Fibroblast of lung (primary cell): ENCODE measurements around the gene SGO1. TPM values are rescaled to one million over a fixed set of nuclear protein-coding genes. Genes with fewer than 3 reads are reported as not detected.
A peak's percentile ranks its signal among the peaks of the same experiment; 100 is the strongest.

Source experiments
- DNase-seq, 2 donors: peaks; one replicate each; pipeline versions ENCODE4 v3.0.0 to v3.0.0-alpha.2; 2010; ENCODE audit warnings: low read depth in 2 of 2
- H2AFZ ChIP-seq: 2 replicates; pipeline ENCODE4 v1.5.1; 2012; ENCODE audit warnings: low read length, control low read depth, inconsistent platforms
- H3K27ac ChIP-seq: 2 replicates; pipeline ENCODE4 v1.5.1; 2011; ENCODE audit warnings: low read length, control low read depth; ENCODE audit not compliant: insufficient read depth
- H3K27me3 ChIP-seq: 2 replicates; pipeline ENCODE4 v1.5.1; 2011; ENCODE audit warnings: mild to moderate bottlenecking, low read length; ENCODE audit not compliant: control insufficient read depth, insufficient read depth
- H3K36me3 ChIP-seq: 2 replicates; pipeline ENCODE4 v1.5.1; 2011; ENCODE audit warnings: low read length; ENCODE audit not compliant: control insufficient read depth, insufficient read depth
- H3K4me1 ChIP-seq: 2 replicates; pipeline ENCODE4 v1.5.1; 2011; ENCODE audit warnings: low read length; ENCODE audit not compliant: control insufficient read depth, insufficient read depth; ENCODE audit errors: extremely low read depth
- H3K4me2 ChIP-seq: 2 replicates; pipeline ENCODE4 v1.5.1; 2011; ENCODE audit warnings: low read length, control low read depth; ENCODE audit not compliant: insufficient read depth; ENCODE audit errors: extremely low read depth
- H3K4me3 ChIP-seq, 4 experiments: fragments of 200-600 bp in 1 of 4; sonication (generic) in 1 of 4; replicated peaks in 1 of 4; 2 replicates each; pipeline ENCODE4 v1.5.1; 2011 to 2016; ENCODE audit warnings: low read length in 4 of 4, low read depth in 3 of 4, mild to moderate bottlenecking in 3 of 4, control low read depth in 2 of 4, inconsistent platforms in 1 of 4, mixed read lengths in 1 of 4; ENCODE audit not compliant: insufficient read depth in 1 of 4; ENCODE audit errors: control extremely low read depth in 1 of 4
- H3K79me2 ChIP-seq: 2 replicates; pipeline ENCODE4 v1.5.1; 2012; ENCODE audit warnings: mild to moderate bottlenecking, low read length, inconsistent platforms; ENCODE audit not compliant: control insufficient read depth, insufficient read depth
- H3K9ac ChIP-seq: 2 replicates; pipeline ENCODE4 v1.5.1; 2011; ENCODE audit warnings: mild to moderate bottlenecking, low read length, control low read depth; ENCODE audit not compliant: insufficient read depth
- H3K9me3 ChIP-seq: 2 replicates; pipeline ENCODE4 v1.5.1; 2012; ENCODE audit warnings: low read depth, low read length; ENCODE audit not compliant: control insufficient read depth, insufficient read depth
- H4K20me1 ChIP-seq: 2 replicates; pipeline ENCODE4 v1.5.1; 2011; ENCODE audit warnings: low read length; ENCODE audit not compliant: control insufficient read depth, insufficient read depth; ENCODE audit errors: extremely low read depth
- CTCF ChIP-seq, 2 donors: IDR thresholded peaks in 1 of 2; conservative IDR thresholded peaks in 1 of 2; 1 replicate in 1 of 2; 2 replicates in 1 of 2; pipeline ENCODE4 v1.5.1; 2011 to 2012; ENCODE audit warnings: low read length in 2 of 2, control low read depth in 1 of 2, inconsistent platforms in 1 of 2, low read depth in 1 of 2, mild to moderate bottlenecking in 1 of 2
- EZH2 ChIP-seq: IDR thresholded peaks from 2 replicates; pipeline ENCODE4 v1.5.1; 2012; ENCODE audit warnings: low read length, control low read depth, mild to moderate bottlenecking; ENCODE audit errors: missing control alignments
- polyA plus RNA-seq, 2 donors: library from polyadenylated mRNA; depleted of rRNA in 1 of 2; stranded (reverse) in 1 of 2; unstranded in 1 of 2; fragments of >200 nt; gene quantifications; 2 replicates each; pipeline ENCODE4 v1.2.1, GENCODE V29; 2011 to 2012; ENCODE audit warnings: missing spikeins in 1 of 2
- total RNA-seq: library from RNA; depleted of rRNA; stranded (reverse); fragments of >200 nt; gene quantifications from 2 replicates; pipeline ENCODE4 v1.2.1, GENCODE V29; 2014

The SGO1 gene
- total and polyA plus RNA-seq, 2 donors (not counting 1 experiment from before 2014, with no cell fraction given) = 1.8 to 2.4 TPM

GRCh38 chr3:20140881-20141280 is 45.1 kb downstream of the SGO1 start:
- no peak for DNase-seq
- H3K4me1 ChIP-seq = no peaks in the 10 kb centered on the region
- no peaks in the 10 kb centered on the region for H3K79me2 ChIP-seq
- H3K9ac ChIP-seq = no peak overlapping the region
- H3K4me3 ChIP-seq = no peak overlapping the region
- no peaks in the 10 kb centered on the region for H3K36me3 ChIP-seq
- H3K4me2 ChIP-seq = no peak overlapping the region
- H3K9me3 ChIP-seq = no peaks in the 10 kb centered on the region
- no peak overlapping the region for H3K27ac ChIP-seq
- no peaks in the 10 kb centered on the region for H4K20me1 ChIP-seq
- no peaks in the 10 kb centered on the region for H3K27me3 ChIP-seq
- TF ChIP-seq EZH2 (no peak), CTCF (conservative IDR thresholded peaks at IDR 0.05 in 1 of 2, IDR thresholded peaks at IDR 0.05 in 1 of 2; ENCODE audit: low read depth in 1 of 2, low read length in 2 of 2) (no peak)
- H2AFZ ChIP-seq = no peak overlapping the region

GRCh38 chr3:20137647-20138046 is 48.4 kb downstream of the SGO1 start:
- no peak for DNase-seq
- no peaks in the 10 kb centered on the region for H4K20me1 ChIP-seq
- TF ChIP-seq CTCF (conservative IDR thresholded peaks at IDR 0.05 in 1 of 2, IDR thresholded peaks at IDR 0.05 in 1 of 2; ENCODE audit: low read depth in 1 of 2, low read length in 2 of 2) (no peak), EZH2 (no peak)
- no peak overlapping the region for H3K9ac ChIP-seq
- no peaks in the 10 kb centered on the region for H3K4me1 ChIP-seq
- H3K4me3 ChIP-seq = no peak overlapping the region
- no peaks in the 10 kb centered on the region for H3K79me2 ChIP-seq
- H3K36me3 ChIP-seq = no peaks in the 10 kb centered on the region
- H3K9me3 ChIP-seq = no peaks in the 10 kb centered on the region
- no peak overlapping the region for H2AFZ ChIP-seq
- no peak overlapping the region for H3K27ac ChIP-seq
- H3K4me2 ChIP-seq = no peak overlapping the region
- no peaks in the 10 kb centered on the region for H3K27me3 ChIP-seq

GRCh38 chr3:20136231-20136630 is 49.8 kb downstream of the SGO1 start:
- Histone ChIP-seq H3K36me3 (no peaks in the 10 kb centered on the region), H3K4me3 (no peak overlapping the region)

More at GRCh38 chr3:20136231-20136630, 49.8 kb downstream of the SGO1 start:
- no peak overlapping the region for H2AFZ ChIP-seq
- peak in 1 of 2 donors; percentile 49 for DNase-seq
- no peaks in the 10 kb centered on the region for H3K9me3 ChIP-seq
- H3K4me2 ChIP-seq = no peak overlapping the region
- no peaks in the 10 kb centered on the region for H3K4me1 ChIP-seq
- TF ChIP-seq EZH2 = no peak
- TF ChIP-seq CTCF (conservative IDR thresholded peaks at IDR 0.05 in 1 of 2, IDR thresholded peaks at IDR 0.05 in 1 of 2; ENCODE audit: low read depth in 1 of 2, low read length in 2 of 2) = no peak
- H3K79me2 ChIP-seq = no peaks in the 10 kb centered on the region
- no peak overlapping the region for H3K9ac ChIP-seq
- no peaks in the 10 kb centered on the region for H4K20me1 ChIP-seq
- no peak overlapping the region for H3K27ac ChIP-seq
- H3K27me3 ChIP-seq = no peaks in the 10 kb centered on the region
